Liver (tissue), 9 donors: ENCODE results near the gene SREK1. TPM values are rescaled to one million over a fixed set of nuclear protein-coding genes. Genes with fewer than 3 reads are reported as not detected.
"Not testable (repeated sequence)": the region's sequence is repeated elsewhere in the genome, so short reads cannot be mapped to it uniquely, and the experiment has no call there.

Experiments
- DNase-seq: peaks from one replicate; pipeline ENCODE4 v3.0.0-alpha.2; 2017; ENCODE audit warnings: low spot score
- H3K27ac ChIP-seq, 2 donors: one replicate each; pipeline ENCODE4 v1.7.0; 2013; ENCODE audit warnings: inconsistent platforms in 2 of 2, low read length in 2 of 2, control low read depth in 1 of 2, low read depth in 1 of 2, mild to moderate bottlenecking in 1 of 2
- H3K27me3 ChIP-seq, 4 donors: one replicate each; pipeline versions ENCODE4 v1.6.1 to v1.7.0; 2013; ENCODE audit warnings: low read length in 3 of 4, inconsistent platforms in 1 of 4, mild to moderate bottlenecking in 1 of 4, moderate library complexity in 1 of 4; ENCODE audit not compliant: control insufficient read depth in 4 of 4, insufficient read depth in 4 of 4
- H3K36me3 ChIP-seq, 4 donors: one replicate each; pipeline versions ENCODE4 v1.6.1 to v1.7.0; 2013; ENCODE audit warnings: low read length in 3 of 4, mild to moderate bottlenecking in 3 of 4, low read depth in 1 of 4, moderate library complexity in 1 of 4; ENCODE audit not compliant: control insufficient read depth in 4 of 4, insufficient read depth in 3 of 4
- H3K4me1 ChIP-seq, 4 donors: one replicate each; pipeline versions ENCODE4 v1.6.1 to v1.7.0; 2013; ENCODE audit warnings: low read length in 3 of 4, mild to moderate bottlenecking in 3 of 4, moderate library complexity in 1 of 4; ENCODE audit not compliant: control insufficient read depth in 4 of 4, insufficient read depth in 4 of 4
- H3K4me3 ChIP-seq, 3 donors: one replicate each; pipeline versions ENCODE4 v1.6.1 to v1.7.0; 2013; ENCODE audit warnings: low read length in 3 of 3, control low read depth in 1 of 3, low read depth in 1 of 3, mild to moderate bottlenecking in 1 of 3
- H3K9ac ChIP-seq, 2 donors: one replicate each; pipeline ENCODE4 v1.7.0; 2013; ENCODE audit warnings: low read length in 2 of 2, mild to moderate bottlenecking in 2 of 2, moderate library complexity in 2 of 2, control low read depth in 1 of 2, low read depth in 1 of 2
- H3K9me3 ChIP-seq, 4 donors: one replicate each; pipeline versions ENCODE4 v1.6.1 to v1.7.0; 2013; ENCODE audit warnings: low read length in 3 of 4; ENCODE audit not compliant: control insufficient read depth in 4 of 4
- ATF3 ChIP-seq: IDR thresholded peaks from 2 replicates; pipeline ENCODE4 v1.6.1; 2016; ENCODE audit warnings: antibody characterized with exemption
- EGR1 ChIP-seq, 2 donors: IDR thresholded peaks; 2 replicates each; pipeline ENCODE4 v1.6.1; 2016 to 2018; ENCODE audit warnings: antibody characterized with exemption in 2 of 2, low read depth in 2 of 2
- FOXA1 ChIP-seq: IDR thresholded peaks from 2 replicates; pipeline ENCODE4 v1.6.1; 2016; ENCODE audit warnings: antibody characterized with exemption
- FOXA2 ChIP-seq: IDR thresholded peaks from 2 replicates; pipeline ENCODE4 v1.6.1; 2016; ENCODE audit warnings: antibody characterized with exemption
- GABPA ChIP-seq, 2 donors: IDR thresholded peaks in 1 of 2; conservative IDR thresholded peaks in 1 of 2; 2 replicates each; pipeline ENCODE4 v1.6.1; 2016; ENCODE audit warnings: antibody characterized with exemption in 2 of 2, mild to moderate bottlenecking in 1 of 2, moderate library complexity in 1 of 2
- HNF4G ChIP-seq: IDR thresholded peaks from 2 replicates; pipeline ENCODE4 v1.6.1; 2016; ENCODE audit warnings: antibody characterized with exemption
- JUND ChIP-seq, 2 donors: IDR thresholded peaks; 2 replicates each; pipeline ENCODE4 v1.6.1; 2016; ENCODE audit warnings: antibody characterized with exemption in 2 of 2
- NR2F2 ChIP-seq: IDR thresholded peaks from 2 replicates; pipeline ENCODE4 v1.6.1; 2016; ENCODE audit warnings: antibody characterized with exemption
- RXRA ChIP-seq, 2 donors: IDR thresholded peaks; 2 replicates each; pipeline ENCODE4 v1.6.1; 2017 to 2018; ENCODE audit warnings: antibody characterized with exemption in 2 of 2, mild to moderate bottlenecking in 1 of 2
- SP1 ChIP-seq: IDR thresholded peaks from 2 replicates; pipeline ENCODE4 v1.6.1; 2018; ENCODE audit warnings: antibody characterized with exemption, mild to moderate bottlenecking
- TAF1 ChIP-seq: conservative IDR thresholded peaks from 2 replicates; pipeline ENCODE4 v1.6.1; 2016; ENCODE audit warnings: antibody characterized with exemption, mild to moderate bottlenecking
- WGBS: extraction: QIAGEN DNeasy Blood & Tissue Kit; methylation state at CpG from one replicate; pipeline ENCODE4 v1.1.7; 2013; 5-methylcytosine and 5-hydroxymethylcytosine counted together
- polyA plus RNA-seq, 2 donors: library from polyadenylated mRNA; stranded (reverse) in 1 of 2; unstranded in 1 of 2; fragments of 200-250 nt in 1 of 2; fragments of >200 nt in 1 of 2; fragmentation: Nextera tagmentation in 1 of 2; extraction: Ambion mirVana in 1 of 2; gene quantifications; one replicate each; pipeline versions ENCODE4 v1.2.1 to v1.2.3, GENCODE V29; 2013 to 2015
- total RNA-seq, 2 donors: library from RNA; depleted of rRNA; stranded (reverse); fragments of >200 nt; gene quantifications; one replicate each; pipeline ENCODE4 v1.2.3, GENCODE V29; 2014
- TF ChIP-seq, protein P1 (sequence below): IDR thresholded peaks from 2 replicates; pipeline ENCODE4 v1.6.1; 2016; ENCODE audit warnings: antibody characterized with exemption, mild to moderate bottlenecking
- TF ChIP-seq, protein P2 (sequence below): IDR thresholded peaks from 2 replicates; pipeline ENCODE4 v1.6.1; 2016; ENCODE audit warnings: antibody characterized with exemption
- donor health status: healthy.
- donor health status: healthy.
- donor health status: healthy.
- donor health status: healthy.
- donor health status: healthy.

SREK1 gene
- total and polyA plus RNA-seq, 4 donors, result 10.2 to 85.8 (median 43.9) TPM

GRCh38 chr5:66213533-66213932 is 69.4 kb downstream of the SREK1 start:
- H3K27me3 ChIP-seq, result no peaks in the 10 kb centered on the region
- no peak overlapping the region for H3K27ac ChIP-seq
- no peaks in the 10 kb centered on the region for H3K4me1 ChIP-seq
- no peak overlapping the region for H3K9ac ChIP-seq
- DNase-seq, result no peak
- no peaks in the 10 kb centered on the region for H3K36me3 ChIP-seq
- H3K4me3 ChIP-seq, result no peak overlapping the region
- no peaks in the 10 kb centered on the region for H3K9me3 ChIP-seq
- WGBS, result 78% methylated on average over 2 of the region's 2 CpGs
- no peak for TF ChIP-seq FOXA2
- TF ChIP-seq, protein P1, sequence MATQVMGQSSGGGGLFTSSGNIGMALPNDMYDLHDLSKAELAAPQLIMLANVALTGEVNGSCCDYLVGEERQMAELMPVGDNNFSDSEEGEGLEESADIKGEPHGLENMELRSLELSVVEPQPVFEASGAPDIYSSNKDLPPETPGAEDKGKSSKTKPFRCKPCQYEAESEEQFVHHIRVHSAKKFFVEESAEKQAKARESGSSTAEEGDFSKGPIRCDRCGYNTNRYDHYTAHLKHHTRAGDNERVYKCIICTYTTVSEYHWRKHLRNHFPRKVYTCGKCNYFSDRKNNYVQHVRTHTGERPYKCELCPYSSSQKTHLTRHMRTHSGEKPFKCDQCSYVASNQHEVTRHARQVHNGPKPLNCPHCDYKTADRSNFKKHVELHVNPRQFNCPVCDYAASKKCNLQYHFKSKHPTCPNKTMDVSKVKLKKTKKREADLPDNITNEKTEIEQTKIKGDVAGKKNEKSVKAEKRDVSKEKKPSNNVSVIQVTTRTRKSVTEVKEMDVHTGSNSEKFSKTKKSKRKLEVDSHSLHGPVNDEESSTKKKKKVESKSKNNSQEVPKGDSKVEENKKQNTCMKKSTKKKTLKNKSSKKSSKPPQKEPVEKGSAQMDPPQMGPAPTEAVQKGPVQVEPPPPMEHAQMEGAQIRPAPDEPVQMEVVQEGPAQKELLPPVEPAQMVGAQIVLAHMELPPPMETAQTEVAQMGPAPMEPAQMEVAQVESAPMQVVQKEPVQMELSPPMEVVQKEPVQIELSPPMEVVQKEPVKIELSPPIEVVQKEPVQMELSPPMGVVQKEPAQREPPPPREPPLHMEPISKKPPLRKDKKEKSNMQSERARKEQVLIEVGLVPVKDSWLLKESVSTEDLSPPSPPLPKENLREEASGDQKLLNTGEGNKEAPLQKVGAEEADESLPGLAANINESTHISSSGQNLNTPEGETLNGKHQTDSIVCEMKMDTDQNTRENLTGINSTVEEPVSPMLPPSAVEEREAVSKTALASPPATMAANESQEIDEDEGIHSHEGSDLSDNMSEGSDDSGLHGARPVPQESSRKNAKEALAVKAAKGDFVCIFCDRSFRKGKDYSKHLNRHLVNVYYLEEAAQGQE, result no peak
- TF ChIP-seq RXRA (IDR thresholded peaks at IDR 0.05), result no peak
- TF ChIP-seq, protein P2, sequence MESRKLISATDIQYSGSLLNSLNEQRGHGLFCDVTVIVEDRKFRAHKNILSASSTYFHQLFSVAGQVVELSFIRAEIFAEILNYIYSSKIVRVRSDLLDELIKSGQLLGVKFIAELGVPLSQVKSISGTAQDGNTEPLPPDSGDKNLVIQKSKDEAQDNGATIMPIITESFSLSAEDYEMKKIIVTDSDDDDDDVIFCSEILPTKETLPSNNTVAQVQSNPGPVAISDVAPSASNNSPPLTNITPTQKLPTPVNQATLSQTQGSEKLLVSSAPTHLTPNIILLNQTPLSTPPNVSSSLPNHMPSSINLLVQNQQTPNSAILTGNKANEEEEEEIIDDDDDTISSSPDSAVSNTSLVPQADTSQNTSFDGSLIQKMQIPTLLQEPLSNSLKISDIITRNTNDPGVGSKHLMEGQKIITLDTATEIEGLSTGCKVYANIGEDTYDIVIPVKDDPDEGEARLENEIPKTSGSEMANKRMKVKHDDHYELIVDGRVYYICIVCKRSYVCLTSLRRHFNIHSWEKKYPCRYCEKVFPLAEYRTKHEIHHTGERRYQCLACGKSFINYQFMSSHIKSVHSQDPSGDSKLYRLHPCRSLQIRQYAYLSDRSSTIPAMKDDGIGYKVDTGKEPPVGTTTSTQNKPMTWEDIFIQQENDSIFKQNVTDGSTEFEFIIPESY, result no peak

- H3K9me3 ChIP-seq, result no peaks in the 10 kb centered on the region
- WGBS, result 86% methylated on average over 5 of the region's 5 CpGs
- no peaks in the 10 kb centered on the region for H3K27me3 ChIP-seq
- H3K27ac ChIP-seq, result no peak overlapping the region
- H3K9ac ChIP-seq, result no peak overlapping the region
- H3K4me3 ChIP-seq, result no peak overlapping the region
- no peak for DNase-seq
- H3K36me3 ChIP-seq, result no peaks in the 10 kb centered on the region
- H3K4me1 ChIP-seq, result no peaks in the 10 kb centered on the region
- TF ChIP-seq ATF3 (no peak), FOXA2 (no peak), RXRA (IDR thresholded peaks at IDR 0.05) (no peak), TAF1 (no peak), SP1 (no peak), JUND (IDR thresholded peaks at IDR 0.05) (no peak), NR2F2 (no peak), FOXA1 (no peak), HNF4G (no peak), EGR1 (IDR thresholded peaks at IDR 0.05; ENCODE audit: low read depth in 2 of 2) (no peak), GABPA (IDR thresholded peaks at IDR 0.05 in 1 of 2, conservative IDR thresholded peaks at IDR 0.05 in 1 of 2) (no peak)
- TF ChIP-seq, protein P2, result no peak
- TF ChIP-seq, protein P1, result no peak
These were observed 78.4 kb downstream of the SREK1 start for GRCh38 chr5:66222455-66222854.

- H3K27me3 ChIP-seq, H3K36me3 ChIP-seq, H3K4me3 ChIP-seq, DNase-seq, H3K9me3 ChIP-seq, H3K9ac ChIP-seq, H3K4me1 ChIP-seq, H3K27ac ChIP-seq: not testable (repeated sequence)
- WGBS, result 96% methylated on average over 4 of the region's 4 CpGs
These were observed 78.8 kb downstream of the SREK1 start for GRCh38 chr5:66222896-66223295.
